HepG2 (cell line): Measurements from ENCODE around the gene SCARB2. TPM values are rescaled to one million over a fixed set of nuclear protein-coding genes. Genes with fewer than 3 reads are reported as not detected.

Experiments used
- FOXO1 ChIP-seq: sonication (generic); formaldehyde crosslinking; IDR thresholded peaks from 2 replicates; pipeline ENCODE4 v1.4.0; 2020; ENCODE audit warnings: missing genetic modification reagents
- HOXA9 ChIP-seq: sonication (generic); formaldehyde crosslinking; IDR thresholded peaks from 2 replicates; pipeline ENCODE4 v1.8.1; 2022; ENCODE audit warnings: missing genetic modification reagents, mild to moderate bottlenecking, moderate library complexity, borderline replicate concordance
- IRX3 ChIP-seq: sonication (generic); formaldehyde crosslinking; IDR thresholded peaks from 2 replicates; pipeline ENCODE4 v1.8.1; 2023; ENCODE audit warnings: mild to moderate bottlenecking, low read depth, missing genetic modification reagents, borderline replicate concordance
- MTA3 ChIP-seq: sonication (generic); formaldehyde crosslinking; IDR thresholded peaks from 2 replicates; pipeline ENCODE4 v1.4.0; 2020; ENCODE audit warnings: missing genetic modification reagents
- RBM22 ChIP-seq: fragments of 200-400 bp; formaldehyde crosslinking; optimal IDR thresholded peaks from 2 replicates; pipeline ENCODE3; 2017; ENCODE audit warnings: mild to moderate bottlenecking, low read length, moderate library complexity
- SNRNP70 ChIP-seq: fragments of 200-400 bp; formaldehyde crosslinking; IDR thresholded peaks from 2 replicates; pipeline ENCODE4 v1.6.1; 2017; ENCODE audit warnings: mild to moderate bottlenecking, low read depth, low read length, moderate library complexity
- SP4 ChIP-seq: sonication (generic); formaldehyde crosslinking; IDR thresholded peaks from 2 replicates; pipeline ENCODE4 v1.8.1; 2023; ENCODE audit warnings: mild to moderate bottlenecking, missing genetic modification reagents
- SP5 ChIP-seq: IDR thresholded peaks from 2 replicates; pipeline ENCODE4 v1.6.1; 2016; ENCODE audit warnings: low read depth, borderline replicate concordance
- STAT5B ChIP-seq: sonication (generic); formaldehyde crosslinking; IDR thresholded peaks from 2 replicates; pipeline ENCODE4 v1.4.0; 2020; ENCODE audit warnings: missing genetic modification reagents
- TP53 ChIP-seq: sonication (generic); formaldehyde crosslinking; conservative IDR thresholded peaks from 2 replicates; pipeline ENCODE4 v1.4.0; 2020; ENCODE audit warnings: missing genetic modification reagents
- ZBED4 ChIP-seq: sonication (generic); formaldehyde crosslinking; IDR thresholded peaks from 2 replicates; pipeline ENCODE4 v1.4.0; 2020; ENCODE audit warnings: missing genetic modification reagents, borderline replicate concordance
- ZNF275 ChIP-seq: sonication (generic); formaldehyde crosslinking; IDR thresholded peaks from 2 replicates; pipeline ENCODE4 v1.8.0; 2022; ENCODE audit warnings: missing genetic modification reagents, mild to moderate bottlenecking, inconsistent platforms, borderline replicate concordance
- ZNF430 ChIP-seq: sonication (generic); formaldehyde crosslinking; IDR thresholded peaks from 2 replicates; pipeline ENCODE4 v1.9.0; 2021; ENCODE audit warnings: mild to moderate bottlenecking, missing genetic modification reagents
- ZNF781 ChIP-seq: sonication (generic); formaldehyde crosslinking; IDR thresholded peaks from 2 replicates; pipeline ENCODE4 v1.5.1; 2020; ENCODE audit warnings: borderline replicate concordance, mild to moderate bottlenecking, missing genetic modification reagents; ENCODE audit errors: not compliant biosample characterization
- polyA plus RNA-seq, 8 experiments: library from polyadenylated mRNA; depleted of rRNA in 3 of 8; stranded (reverse) in 7 of 8; unstranded in 1 of 8; fragments of >200 nt; fragmentation: Illumina TruSeq in 4 of 8; extraction: Trizol in 4 of 8; gene quantifications; 2 replicates each; pipeline versions ENCODE4 v1.2.1 to v1.2.3, GENCODE V29; 2011 to 2016; ENCODE audit warnings: low read depth in 4 of 8, missing spikeins in 1 of 8, mixed read lengths in 1 of 8; ENCODE audit not compliant: insufficient read depth in 1 of 8
- total RNA-seq, 5 experiments: library from RNA; depleted of rRNA; stranded (reverse); fragments of >200 nt; fragmentation: Illumina TruSeq; extraction: Trizol; gene quantifications; 2 replicates each; pipeline ENCODE4 v1.2.3, GENCODE V29; 2016; ENCODE audit warnings: low read depth in 1 of 5
- TF ChIP-seq, protein P1 (sequence below): sonication (generic); formaldehyde crosslinking; IDR thresholded peaks from 2 replicates; pipeline ENCODE4 v1.4.0; 2020; ENCODE audit warnings: mild to moderate bottlenecking, missing genetic modification reagents

SCARB2 gene
- total and polyA plus RNA-seq, 2 of the 13 experiments (the other 11 are each of a cell fraction or from before 2014, with no cell fraction given): 40.6 to 43.4 TPM

- TF ChIP-seq, protein P1, sequence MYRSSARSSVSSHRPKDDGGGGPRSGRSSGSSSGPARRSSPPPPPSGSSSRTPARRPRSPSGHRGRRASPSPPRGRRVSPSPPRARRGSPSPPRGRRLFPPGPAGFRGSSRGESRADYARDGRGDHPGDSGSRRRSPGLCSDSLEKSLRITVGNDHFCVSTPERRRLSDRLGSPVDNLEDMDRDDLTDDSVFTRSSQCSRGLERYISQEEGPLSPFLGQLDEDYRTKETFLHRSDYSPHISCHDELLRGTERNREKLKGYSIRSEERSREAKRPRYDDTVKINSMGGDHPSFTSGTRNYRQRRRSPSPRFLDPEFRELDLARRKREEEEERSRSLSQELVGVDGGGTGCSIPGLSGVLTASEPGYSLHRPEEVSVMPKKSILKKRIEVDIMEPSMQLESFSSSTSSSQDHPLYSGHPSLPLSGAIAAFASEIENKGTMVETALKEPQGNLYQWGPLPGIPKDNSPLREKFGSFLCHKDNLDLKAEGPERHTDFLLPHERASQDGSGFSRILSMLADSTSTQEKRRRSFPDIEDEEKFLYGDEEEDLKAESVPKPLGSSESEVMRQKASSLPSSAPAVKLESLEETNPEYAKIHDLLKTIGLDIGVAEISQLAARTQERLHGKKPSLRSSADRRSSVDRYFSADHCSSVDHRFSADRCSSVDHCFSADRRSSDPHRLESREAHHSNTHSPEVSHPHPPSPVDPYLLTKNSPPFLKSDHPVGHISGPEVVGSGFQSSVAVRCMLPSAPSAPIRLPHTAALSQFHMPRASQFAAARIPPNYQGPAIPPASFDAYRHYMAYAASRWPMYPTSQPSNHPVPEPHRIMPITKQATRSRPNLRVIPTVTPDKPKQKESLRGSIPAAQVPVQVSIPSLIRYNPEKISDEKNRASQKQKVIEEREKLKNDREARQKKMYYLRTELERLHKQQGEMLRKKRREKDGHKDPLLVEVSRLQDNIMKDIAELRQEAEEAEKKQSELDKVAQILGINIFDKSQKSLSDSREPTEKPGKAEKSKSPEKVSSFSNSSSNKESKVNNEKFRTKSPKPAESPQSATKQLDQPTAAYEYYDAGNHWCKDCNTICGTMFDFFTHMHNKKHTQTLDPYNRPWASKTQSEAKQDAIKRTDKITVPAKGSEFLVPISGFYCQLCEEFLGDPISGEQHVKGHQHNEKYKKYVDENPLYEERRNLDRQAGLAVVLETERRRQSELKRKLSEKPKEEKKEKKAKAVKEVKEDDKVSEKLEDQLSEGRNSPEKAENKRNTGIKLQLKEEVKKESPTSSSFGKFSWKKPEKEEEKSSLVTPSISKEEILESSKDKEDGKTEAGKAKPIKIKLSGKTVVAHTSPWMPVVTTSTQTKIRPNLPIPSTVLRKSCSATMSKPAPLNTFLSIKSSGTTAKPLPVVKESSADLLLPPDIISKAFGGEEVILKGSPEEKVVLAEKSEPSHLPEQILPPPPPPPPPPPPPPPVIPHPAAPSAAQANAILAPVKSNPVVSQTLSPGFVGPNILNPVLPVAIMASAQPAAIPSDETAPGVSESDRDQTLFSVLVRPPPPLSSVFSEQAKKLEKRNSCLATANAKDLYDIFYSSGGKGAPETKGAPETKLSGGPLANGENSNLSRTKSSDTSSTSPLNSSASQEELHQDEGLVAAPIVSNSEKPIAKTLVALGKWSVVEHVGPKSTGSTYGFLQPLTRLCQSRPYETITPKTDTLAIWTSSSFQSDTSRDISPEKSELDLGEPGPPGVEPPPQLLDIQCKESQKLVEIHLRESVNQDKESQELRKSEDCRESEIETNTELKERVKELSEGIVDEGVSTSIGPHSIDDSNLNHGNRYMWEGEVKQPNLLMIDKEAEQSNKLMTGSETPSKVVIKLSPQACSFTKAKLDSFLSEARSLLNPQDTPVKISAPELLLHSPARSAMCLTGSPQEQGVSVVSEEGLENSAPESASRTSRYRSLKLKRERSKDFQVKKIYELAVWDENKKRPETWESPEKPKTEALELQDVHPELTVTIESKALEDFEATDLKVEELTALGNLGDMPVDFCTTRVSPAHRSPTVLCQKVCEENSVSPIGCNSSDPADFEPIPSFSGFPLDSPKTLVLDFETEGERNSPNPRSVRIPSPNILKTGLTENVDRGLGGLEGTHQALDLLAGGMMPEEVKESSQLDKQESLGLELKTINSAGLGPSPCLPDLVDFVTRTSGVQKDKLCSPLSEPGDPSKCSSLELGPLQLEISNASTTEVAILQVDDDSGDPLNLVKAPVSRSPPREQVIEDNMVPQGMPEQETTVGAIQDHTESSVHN: no peak
- no peak; the same call in 1 of the 2 replicates for TF ChIP-seq STAT5B (CRISPR knock-in tag)
- peak; percentile 96 for TF ChIP-seq ZBED4 (CRISPR knock-in tag)
- TF ChIP-seq TP53 (CRISPR knock-in tag): no peak
- no peak for TF ChIP-seq RBM22
- TF ChIP-seq MTA3: no peak
- no peak for TF ChIP-seq SNRNP70
- TF ChIP-seq FOXO1: peak; percentile 36; the same call in 1 of the 2 replicates
- TF ChIP-seq SP5 (CRISPR knock-in tag): no peak; the same call in 1 of the 2 replicates
- peak; percentile 65 for TF ChIP-seq ZNF781 (CRISPR knock-in tag)
- TF ChIP-seq SP4 (CRISPR knock-in tag): peak; percentile 80; the same call in 1 of the 2 replicates
- peak; percentile 82; the same call in 1 of the 2 replicates for TF ChIP-seq IRX3
- peak; percentile 66; the same call in 1 of the 2 replicates for TF ChIP-seq HOXA9 (CRISPR knock-in tag)
- no peak for TF ChIP-seq ZNF275 (CRISPR knock-in tag)
- no peak; the same call in 1 of the 2 replicates for TF ChIP-seq ZNF430 (CRISPR knock-in tag)
Observed at GRCh38 chr4:76213415-76214176, at the start of gene SCARB2 (continued).
